NB4 (cell line): Measurements from ENCODE around the gene TRERF1.

Source experiments
- MAX ChIP-seq: IDR thresholded peaks from 2 replicates; pipeline ENCODE4 v1.6.1; 2011; ENCODE audit warnings: low read depth, low read length
- POLR2A ChIP-seq: IDR thresholded peaks from 2 replicates; pipeline ENCODE4 v1.6.1; 2011; ENCODE audit warnings: mild to moderate bottlenecking; ENCODE audit not compliant: insufficient read length; ENCODE audit errors: extremely low read depth

GRCh38 chr6:42204768-42205282 lies 246.9 kb downstream of the TRERF1 start:
- TF ChIP-seq POLR2A (no peak), MAX (no peak)
